ENCODE measurements around the gene MAML3.

DNA sequence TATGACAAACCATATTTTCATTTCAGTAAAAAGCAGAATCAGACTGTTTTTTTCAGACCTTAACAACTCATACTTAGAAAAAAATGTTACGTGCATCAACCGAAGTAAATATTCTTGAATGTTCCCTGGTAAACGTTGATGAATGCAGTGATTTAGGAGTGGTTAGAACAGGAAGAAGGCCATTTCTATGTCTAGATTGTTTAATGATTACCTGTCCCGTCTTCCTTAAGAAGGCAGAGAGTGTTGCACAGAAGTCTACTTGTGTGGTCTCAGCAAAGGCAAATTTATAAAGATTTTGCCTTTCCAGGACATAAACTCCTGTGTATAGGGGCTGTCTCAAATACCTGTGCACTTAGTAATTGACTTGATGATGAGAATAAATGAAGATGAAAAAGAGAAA lies 353.9 kb downstream of the MAML3 start:
- TF ChIP-seq, protein P1, sequence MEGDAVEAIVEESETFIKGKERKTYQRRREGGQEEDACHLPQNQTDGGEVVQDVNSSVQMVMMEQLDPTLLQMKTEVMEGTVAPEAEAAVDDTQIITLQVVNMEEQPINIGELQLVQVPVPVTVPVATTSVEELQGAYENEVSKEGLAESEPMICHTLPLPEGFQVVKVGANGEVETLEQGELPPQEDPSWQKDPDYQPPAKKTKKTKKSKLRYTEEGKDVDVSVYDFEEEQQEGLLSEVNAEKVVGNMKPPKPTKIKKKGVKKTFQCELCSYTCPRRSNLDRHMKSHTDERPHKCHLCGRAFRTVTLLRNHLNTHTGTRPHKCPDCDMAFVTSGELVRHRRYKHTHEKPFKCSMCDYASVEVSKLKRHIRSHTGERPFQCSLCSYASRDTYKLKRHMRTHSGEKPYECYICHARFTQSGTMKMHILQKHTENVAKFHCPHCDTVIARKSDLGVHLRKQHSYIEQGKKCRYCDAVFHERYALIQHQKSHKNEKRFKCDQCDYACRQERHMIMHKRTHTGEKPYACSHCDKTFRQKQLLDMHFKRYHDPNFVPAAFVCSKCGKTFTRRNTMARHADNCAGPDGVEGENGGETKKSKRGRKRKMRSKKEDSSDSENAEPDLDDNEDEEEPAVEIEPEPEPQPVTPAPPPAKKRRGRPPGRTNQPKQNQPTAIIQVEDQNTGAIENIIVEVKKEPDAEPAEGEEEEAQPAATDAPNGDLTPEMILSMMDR (conservative IDR thresholded peaks at IDR 0.05; ENCODE audit: low read depth in 2 of 2): no peak
- TF ChIP-seq EZH2phosphoT487 (IDR thresholded peaks at IDR 0.05; ENCODE audit: unreplicated experiment): no peak
- no peak for TF ChIP-seq EZH2 (IDR thresholded peaks at IDR 0.05; ENCODE audit: low read depth, unreplicated experiment)
- TF ChIP-seq, protein P2, sequence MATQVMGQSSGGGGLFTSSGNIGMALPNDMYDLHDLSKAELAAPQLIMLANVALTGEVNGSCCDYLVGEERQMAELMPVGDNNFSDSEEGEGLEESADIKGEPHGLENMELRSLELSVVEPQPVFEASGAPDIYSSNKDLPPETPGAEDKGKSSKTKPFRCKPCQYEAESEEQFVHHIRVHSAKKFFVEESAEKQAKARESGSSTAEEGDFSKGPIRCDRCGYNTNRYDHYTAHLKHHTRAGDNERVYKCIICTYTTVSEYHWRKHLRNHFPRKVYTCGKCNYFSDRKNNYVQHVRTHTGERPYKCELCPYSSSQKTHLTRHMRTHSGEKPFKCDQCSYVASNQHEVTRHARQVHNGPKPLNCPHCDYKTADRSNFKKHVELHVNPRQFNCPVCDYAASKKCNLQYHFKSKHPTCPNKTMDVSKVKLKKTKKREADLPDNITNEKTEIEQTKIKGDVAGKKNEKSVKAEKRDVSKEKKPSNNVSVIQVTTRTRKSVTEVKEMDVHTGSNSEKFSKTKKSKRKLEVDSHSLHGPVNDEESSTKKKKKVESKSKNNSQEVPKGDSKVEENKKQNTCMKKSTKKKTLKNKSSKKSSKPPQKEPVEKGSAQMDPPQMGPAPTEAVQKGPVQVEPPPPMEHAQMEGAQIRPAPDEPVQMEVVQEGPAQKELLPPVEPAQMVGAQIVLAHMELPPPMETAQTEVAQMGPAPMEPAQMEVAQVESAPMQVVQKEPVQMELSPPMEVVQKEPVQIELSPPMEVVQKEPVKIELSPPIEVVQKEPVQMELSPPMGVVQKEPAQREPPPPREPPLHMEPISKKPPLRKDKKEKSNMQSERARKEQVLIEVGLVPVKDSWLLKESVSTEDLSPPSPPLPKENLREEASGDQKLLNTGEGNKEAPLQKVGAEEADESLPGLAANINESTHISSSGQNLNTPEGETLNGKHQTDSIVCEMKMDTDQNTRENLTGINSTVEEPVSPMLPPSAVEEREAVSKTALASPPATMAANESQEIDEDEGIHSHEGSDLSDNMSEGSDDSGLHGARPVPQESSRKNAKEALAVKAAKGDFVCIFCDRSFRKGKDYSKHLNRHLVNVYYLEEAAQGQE (IDR thresholded peaks at IDR 0.05; ENCODE audit: unreplicated experiment): no peak
- TF ChIP-seq NANOG (IDR thresholded peaks at IDR 0.05; ENCODE audit: borderline replicate concordance): no peak
- TF ChIP-seq JUNB (IDR thresholded peaks at IDR 0.05; ENCODE audit: unreplicated experiment): no peak
- no peak for TF ChIP-seq POLR2AphosphoS5 (IDR thresholded peaks at IDR 0.05; ENCODE audit: low read depth)
- no peak for TF ChIP-seq CREB1 (CRISPR knock-in tag; IDR thresholded peaks at IDR 0.05; ENCODE audit: low read depth)
- no peak for TF ChIP-seq STAT1 (IDR thresholded peaks at IDR 0.05; ENCODE audit: unreplicated experiment)
- TF ChIP-seq ZNF114 (CRISPR knock-in tag; IDR thresholded peaks at IDR 0.05): no peak
- TF ChIP-seq, protein P3, sequence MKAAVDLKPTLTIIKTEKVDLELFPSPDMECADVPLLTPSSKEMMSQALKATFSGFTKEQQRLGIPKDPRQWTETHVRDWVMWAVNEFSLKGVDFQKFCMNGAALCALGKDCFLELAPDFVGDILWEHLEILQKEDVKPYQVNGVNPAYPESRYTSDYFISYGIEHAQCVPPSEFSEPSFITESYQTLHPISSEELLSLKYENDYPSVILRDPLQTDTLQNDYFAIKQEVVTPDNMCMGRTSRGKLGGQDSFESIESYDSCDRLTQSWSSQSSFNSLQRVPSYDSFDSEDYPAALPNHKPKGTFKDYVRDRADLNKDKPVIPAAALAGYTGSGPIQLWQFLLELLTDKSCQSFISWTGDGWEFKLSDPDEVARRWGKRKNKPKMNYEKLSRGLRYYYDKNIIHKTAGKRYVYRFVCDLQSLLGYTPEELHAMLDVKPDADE (IDR thresholded peaks at IDR 0.05): no peak
- TF ChIP-seq, protein P4, sequence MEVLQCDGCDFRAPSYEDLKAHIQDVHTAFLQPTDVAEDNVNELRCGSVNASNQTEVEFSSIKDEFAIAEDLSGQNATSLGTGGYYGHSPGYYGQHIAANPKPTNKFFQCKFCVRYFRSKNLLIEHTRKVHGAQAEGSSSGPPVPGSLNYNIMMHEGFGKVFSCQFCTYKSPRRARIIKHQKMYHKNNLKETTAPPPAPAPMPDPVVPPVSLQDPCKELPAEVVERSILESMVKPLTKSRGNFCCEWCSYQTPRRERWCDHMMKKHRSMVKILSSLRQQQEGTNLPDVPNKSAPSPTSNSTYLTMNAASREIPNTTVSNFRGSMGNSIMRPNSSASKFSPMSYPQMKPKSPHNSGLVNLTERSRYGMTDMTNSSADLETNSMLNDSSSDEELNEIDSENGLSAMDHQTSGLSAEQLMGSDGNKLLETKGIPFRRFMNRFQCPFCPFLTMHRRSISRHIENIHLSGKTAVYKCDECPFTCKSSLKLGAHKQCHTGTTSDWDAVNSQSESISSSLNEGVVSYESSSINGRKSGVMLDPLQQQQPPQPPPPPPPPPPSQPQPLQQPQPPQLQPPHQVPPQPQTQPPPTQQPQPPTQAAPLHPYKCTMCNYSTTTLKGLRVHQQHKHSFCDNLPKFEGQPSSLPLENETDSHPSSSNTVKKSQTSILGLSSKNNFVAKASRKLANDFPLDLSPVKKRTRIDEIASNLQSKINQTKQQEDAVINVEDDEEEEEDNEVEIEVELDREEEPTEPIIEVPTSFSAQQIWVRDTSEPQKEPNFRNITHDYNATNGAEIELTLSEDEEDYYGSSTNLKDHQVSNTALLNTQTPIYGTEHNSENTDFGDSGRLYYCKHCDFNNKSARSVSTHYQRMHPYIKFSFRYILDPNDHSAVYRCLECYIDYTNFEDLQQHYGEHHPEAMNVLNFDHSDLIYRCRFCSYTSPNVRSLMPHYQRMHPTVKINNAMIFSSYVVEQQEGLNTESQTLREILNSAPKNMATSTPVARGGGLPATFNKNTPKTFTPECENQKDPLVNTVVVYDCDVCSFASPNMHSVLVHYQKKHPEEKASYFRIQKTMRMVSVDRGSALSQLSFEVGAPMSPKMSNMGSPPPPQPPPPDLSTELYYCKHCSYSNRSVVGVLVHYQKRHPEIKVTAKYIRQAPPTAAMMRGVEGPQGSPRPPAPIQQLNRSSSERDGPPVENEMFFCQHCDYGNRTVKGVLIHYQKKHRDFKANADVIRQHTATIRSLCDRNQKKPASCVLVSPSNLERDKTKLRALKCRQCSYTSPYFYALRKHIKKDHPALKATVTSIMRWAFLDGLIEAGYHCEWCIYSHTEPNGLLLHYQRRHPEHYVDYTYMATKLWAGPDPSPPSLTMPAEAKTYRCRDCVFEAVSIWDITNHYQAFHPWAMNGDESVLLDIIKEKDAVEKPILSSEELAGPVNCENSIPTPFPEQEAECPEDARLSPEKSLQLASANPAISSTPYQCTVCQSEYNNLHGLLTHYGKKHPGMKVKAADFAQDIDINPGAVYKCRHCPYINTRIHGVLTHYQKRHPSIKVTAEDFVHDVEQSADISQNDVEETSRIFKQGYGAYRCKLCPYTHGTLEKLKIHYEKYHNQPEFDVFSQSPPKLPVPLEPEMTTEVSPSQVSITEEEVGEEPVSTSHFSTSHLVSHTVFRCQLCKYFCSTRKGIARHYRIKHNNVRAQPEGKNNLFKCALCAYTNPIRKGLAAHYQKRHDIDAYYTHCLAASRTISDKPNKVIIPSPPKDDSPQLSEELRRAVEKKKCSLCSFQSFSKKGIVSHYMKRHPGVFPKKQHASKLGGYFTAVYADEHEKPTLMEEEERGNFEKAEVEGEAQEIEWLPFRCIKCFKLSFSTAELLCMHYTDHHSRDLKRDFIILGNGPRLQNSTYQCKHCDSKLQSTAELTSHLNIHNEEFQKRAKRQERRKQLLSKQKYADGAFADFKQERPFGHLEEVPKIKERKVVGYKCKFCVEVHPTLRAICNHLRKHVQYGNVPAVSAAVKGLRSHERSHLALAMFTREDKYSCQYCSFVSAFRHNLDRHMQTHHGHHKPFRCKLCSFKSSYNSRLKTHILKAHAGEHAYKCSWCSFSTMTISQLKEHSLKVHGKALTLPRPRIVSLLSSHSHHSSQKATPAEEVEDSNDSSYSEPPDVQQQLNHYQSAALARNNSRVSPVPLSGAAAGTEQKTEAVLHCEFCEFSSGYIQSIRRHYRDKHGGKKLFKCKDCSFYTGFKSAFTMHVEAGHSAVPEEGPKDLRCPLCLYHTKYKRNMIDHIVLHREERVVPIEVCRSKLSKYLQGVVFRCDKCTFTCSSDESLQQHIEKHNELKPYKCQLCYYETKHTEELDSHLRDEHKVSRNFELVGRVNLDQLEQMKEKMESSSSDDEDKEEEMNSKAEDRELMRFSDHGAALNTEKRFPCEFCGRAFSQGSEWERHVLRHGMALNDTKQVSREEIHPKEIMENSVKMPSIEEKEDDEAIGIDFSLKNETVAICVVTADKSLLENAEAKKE (CRISPR knock-in tag; IDR thresholded peaks at IDR 0.05): no peak
